ENCODE measurements around the gene CAMTA1. TPM values are rescaled to one million over a fixed set of nuclear protein-coding genes. Genes with fewer than 3 reads are reported as not detected.

Gene CAMTA1
- total and polyA plus RNA-seq, 12 donors = 123 to 265 (median 142) TPM

DNA sequence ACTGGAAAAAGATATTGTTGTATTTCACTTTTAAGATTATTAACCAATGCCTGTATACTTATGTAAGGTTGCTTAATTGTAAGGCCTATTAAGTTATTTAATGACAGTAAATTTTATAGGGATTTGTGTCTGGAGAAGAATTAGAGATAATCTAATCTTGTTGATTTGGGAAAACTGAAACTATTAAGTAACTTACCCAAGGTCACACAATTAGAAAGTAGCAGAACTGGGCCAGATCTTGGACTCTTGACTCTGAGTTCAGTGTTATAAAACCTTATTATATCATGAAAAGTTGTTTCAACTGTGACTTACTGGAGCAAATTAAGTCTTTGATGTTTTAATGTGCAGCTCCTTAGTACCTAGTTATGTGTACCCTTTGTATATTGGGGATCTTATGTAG, 38.5 kb downstream of the CAMTA1 start:
- no peaks in the 10 kb centered on the region for H3K9me3 ChIP-seq
- H3K36me3 ChIP-seq = peaks cover 0 to 18% (median 0%) of the 10 kb centered on the region in 9 donors
- intact Hi-C loops (cut with DNase I) = no loop called here
- no peak for DNase-seq
- H3K27me3 ChIP-seq = no peaks in the 10 kb centered on the region
- ATAC-seq = no peak
- H3K4me1 ChIP-seq = peaks cover 5 to 72% (median 34%) of the 10 kb centered on the region in 9 donors
- TF ChIP-seq, protein P1, sequence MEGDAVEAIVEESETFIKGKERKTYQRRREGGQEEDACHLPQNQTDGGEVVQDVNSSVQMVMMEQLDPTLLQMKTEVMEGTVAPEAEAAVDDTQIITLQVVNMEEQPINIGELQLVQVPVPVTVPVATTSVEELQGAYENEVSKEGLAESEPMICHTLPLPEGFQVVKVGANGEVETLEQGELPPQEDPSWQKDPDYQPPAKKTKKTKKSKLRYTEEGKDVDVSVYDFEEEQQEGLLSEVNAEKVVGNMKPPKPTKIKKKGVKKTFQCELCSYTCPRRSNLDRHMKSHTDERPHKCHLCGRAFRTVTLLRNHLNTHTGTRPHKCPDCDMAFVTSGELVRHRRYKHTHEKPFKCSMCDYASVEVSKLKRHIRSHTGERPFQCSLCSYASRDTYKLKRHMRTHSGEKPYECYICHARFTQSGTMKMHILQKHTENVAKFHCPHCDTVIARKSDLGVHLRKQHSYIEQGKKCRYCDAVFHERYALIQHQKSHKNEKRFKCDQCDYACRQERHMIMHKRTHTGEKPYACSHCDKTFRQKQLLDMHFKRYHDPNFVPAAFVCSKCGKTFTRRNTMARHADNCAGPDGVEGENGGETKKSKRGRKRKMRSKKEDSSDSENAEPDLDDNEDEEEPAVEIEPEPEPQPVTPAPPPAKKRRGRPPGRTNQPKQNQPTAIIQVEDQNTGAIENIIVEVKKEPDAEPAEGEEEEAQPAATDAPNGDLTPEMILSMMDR (IDR thresholded peaks at IDR 0.05) = no peak
- no peak overlapping the region for H3K4me3 ChIP-seq
- H3K27ac ChIP-seq = no peak overlapping the region

DNA sequence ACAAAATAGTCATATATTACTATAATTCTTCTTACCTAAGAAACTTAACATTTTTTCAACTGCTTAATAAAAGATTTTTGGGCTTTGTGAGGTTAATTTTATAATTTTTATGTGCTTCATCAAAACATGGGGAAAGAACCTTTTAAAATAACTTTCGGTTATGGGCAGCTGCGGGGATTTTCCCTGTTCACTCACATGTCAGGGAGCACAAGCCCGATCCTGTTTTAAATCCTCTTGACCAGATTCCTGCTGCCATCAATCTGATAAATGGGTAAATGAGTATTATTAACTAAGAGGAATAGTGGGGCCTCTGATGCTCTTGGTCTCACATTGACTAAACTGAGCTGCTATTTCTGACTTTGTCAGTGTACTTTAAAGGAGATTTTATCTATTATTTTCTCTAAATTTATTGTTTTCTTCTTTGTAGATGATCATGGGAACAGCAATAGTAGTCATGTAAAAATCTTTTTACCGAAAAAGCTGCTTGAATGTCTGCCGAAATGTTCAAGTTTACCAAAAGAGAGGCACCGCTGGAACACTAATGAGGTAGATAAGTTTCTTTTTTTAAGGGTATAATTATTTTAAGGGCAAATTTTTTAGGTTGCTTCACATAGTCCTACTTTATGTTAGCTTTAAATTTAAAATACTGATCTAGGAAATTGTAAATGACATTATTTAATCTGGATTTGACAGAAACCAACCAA, 39.6 kb downstream of the CAMTA1 start:
- H3K4me1 ChIP-seq = peaks cover 4 to 63% (median 24%) of the 10 kb centered on the region in 9 donors
- H3K4me3 ChIP-seq = no peak overlapping the region
- TF ChIP-seq, protein P1 (IDR thresholded peaks at IDR 0.05) = no peak
- DNase-seq (no peak), ATAC-seq (no peak)
- no peak overlapping the region for H3K27ac ChIP-seq
- H3K9me3 ChIP-seq = no peaks in the 10 kb centered on the region
- intact Hi-C loops (cut with DNase I) = no loop called here
- peaks cover 0 to 23% (median 0%) of the 10 kb centered on the region in 9 donors for H3K36me3 ChIP-seq
- WGBS, 2 donors = 90 to 95% methylated on average over 6 of the region's 6 CpGs
- no peaks in the 10 kb centered on the region for H3K27me3 ChIP-seq

DNA sequence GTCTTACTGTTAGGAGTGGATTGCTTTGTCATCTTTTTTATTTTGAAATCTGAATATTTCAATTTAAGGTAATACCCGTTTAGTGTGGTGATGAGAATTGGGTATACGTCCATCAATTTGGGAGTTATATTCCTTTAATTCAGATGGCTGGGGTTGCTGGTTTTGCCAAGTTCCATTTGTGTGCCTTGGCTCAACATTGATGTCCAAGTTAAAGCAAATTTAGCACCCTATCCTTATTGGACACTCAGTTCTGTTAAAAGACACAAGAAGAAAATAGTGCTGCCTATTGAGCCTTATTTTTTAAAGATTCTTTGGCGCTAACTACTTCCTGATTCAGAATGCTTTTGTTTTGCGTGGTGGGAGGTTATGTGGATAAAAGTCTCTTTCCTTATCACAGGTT, 40.6 kb downstream of the CAMTA1 start:
- TF ChIP-seq, protein P1 (IDR thresholded peaks at IDR 0.05) = no peak
- WGBS, 2 donors = 77 to 83% methylated on average over 4 of the region's 4 CpGs
- peaks cover 0 to 23% (median 0%) of the 10 kb centered on the region in 9 donors for H3K36me3 ChIP-seq
- intact Hi-C loops (cut with DNase I) = no loop called here
- ATAC-seq = no peak
- H3K27ac ChIP-seq = no peak overlapping the region
- H3K4me1 ChIP-seq = peaks cover 0 to 53% (median 14%) of the 10 kb centered on the region in 9 donors
- no peak for DNase-seq
- H3K27me3 ChIP-seq = no peaks in the 10 kb centered on the region
- no peak overlapping the region for H3K4me3 ChIP-seq
- no peaks in the 10 kb centered on the region for H3K9me3 ChIP-seq

DNA sequence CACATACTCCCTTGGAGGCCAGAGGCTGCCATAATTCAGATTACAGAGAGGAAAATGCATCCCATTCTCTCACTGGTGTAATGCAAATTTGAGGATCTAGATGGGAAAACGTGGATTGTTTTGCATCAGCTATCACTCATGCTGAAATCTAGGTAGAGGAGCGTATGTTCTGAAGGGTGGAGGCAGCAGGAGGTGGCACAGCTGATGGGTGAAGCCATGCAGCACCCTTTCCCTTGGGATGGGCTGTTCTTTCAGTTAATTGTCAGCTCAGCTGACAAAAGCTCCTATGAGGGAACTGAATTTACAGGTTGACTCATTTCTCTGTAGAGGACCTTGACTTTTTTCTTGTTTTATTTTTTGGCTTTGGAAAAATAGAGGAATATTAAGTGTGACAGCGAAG, 41.8 kb downstream of the CAMTA1 start:
- Histone ChIP-seq H3K4me1 (peaks cover 3 to 51% (median 13%) of the 10 kb centered on the region in 9 donors), H3K9me3 (no peaks in the 10 kb centered on the region), H3K4me3 (no peak overlapping the region), H3K27me3 (no peaks in the 10 kb centered on the region), H3K36me3 (peaks cover 0 to 23% (median 0%) of the 10 kb centered on the region in 9 donors), H3K27ac (no peak overlapping the region)
- no peak for DNase-seq
- no peak for ATAC-seq
- intact Hi-C loops (cut with DNase I) = no loop called here
- WGBS, 2 donors = 85 to 88% methylated on average over 3 of the region's 3 CpGs
- TF ChIP-seq, protein P1 (IDR thresholded peaks at IDR 0.05) = no peak
